B cell (primary cell): ENCODE data around the gene RRM1. TPM values are rescaled to one million over a fixed set of nuclear protein-coding genes. Genes with fewer than 3 reads are reported as not detected.

Experiments
- ATAC-seq: fragments of 200-7000 bp; cut with Tn5 transposase; one replicate; pipeline ENCODE4 v1.10.0; 2021; ENCODE audit warnings: low read depth, mild to moderate bottlenecking, moderate number of reproducible peaks, moderate library complexity
- CTCF ChIA-PET: fragments of 350-600 bp; sonication (Branson Sonifier 250); formaldehyde crosslinking; loops from one replicate; lab custom pipeline; 2021; ENCODE audit warnings: antibody characterized with exemption, inconsistent platforms; lab: Charles Lee
- POLR2A ChIA-PET: fragments of 350-600 bp; sonication (Branson Sonifier 250); formaldehyde crosslinking; loops from one replicate; lab custom pipeline; 2021; ENCODE audit warnings: antibody characterized with exemption; lab: Charles Lee
- DNase-seq: peaks from one replicate; pipeline ENCODE4 v3.0.0; 2013
- H2AFZ ChIP-seq: 2 replicates; pipeline ENCODE4 v1.6.1; 2012; ENCODE audit warnings: mild to moderate bottlenecking, low read depth, low read length; ENCODE audit not compliant: insufficient read depth, poor library complexity, severe bottlenecking
- H3K27ac ChIP-seq, 2 donors: 1 replicate in 1 of 2; 2 replicates in 1 of 2; pipeline ENCODE4 v1.5.1; 2012 to 2013; ENCODE audit warnings: low read length in 2 of 2, mild to moderate bottlenecking in 2 of 2, moderate library complexity in 1 of 2
- H3K27me3 ChIP-seq, 4 experiments: fragments of 200-600 bp in 1 of 4; sonication (generic) in 1 of 4; replicated peaks in 1 of 4; 1 replicate in 2 of 4; 2 replicates in 2 of 4; pipeline versions ENCODE4 v1.6.1 to v1.7.0; 2013 to 2016; ENCODE audit warnings: low read length in 3 of 4, mild to moderate bottlenecking in 2 of 4, mixed read lengths in 1 of 4, moderate library complexity in 1 of 4; ENCODE audit not compliant: insufficient read depth in 4 of 4, control insufficient read depth in 3 of 4; ENCODE audit errors: control extremely low read depth in 1 of 4
- H3K36me3 ChIP-seq, 2 experiments: replicated peaks in 1 of 2; 1 replicate in 1 of 2; 2 replicates in 1 of 2; pipeline versions ENCODE4 v1.6.1 to v1.7.1; 2013; ENCODE audit warnings: low read length in 1 of 2; ENCODE audit not compliant: insufficient read depth in 2 of 2, control insufficient read depth in 1 of 2; ENCODE audit errors: control extremely low read depth in 1 of 2, extremely low read depth in 1 of 2
- H3K4me1 ChIP-seq, 2 donors: fragments of 200-600 bp in 1 of 2; sonication (generic) in 1 of 2; 1 replicate in 1 of 2; 2 replicates in 1 of 2; pipeline versions ENCODE4 v1.5.1 to v1.6.1; 2013 to 2017; ENCODE audit warnings: low read length in 2 of 2; ENCODE audit not compliant: control insufficient read depth in 2 of 2, insufficient read depth in 2 of 2
- H3K4me2 ChIP-seq: replicated peaks from 2 replicates; pipeline ENCODE3; 2012; ENCODE audit warnings: mild to moderate bottlenecking, low read depth, low read length; ENCODE audit not compliant: poor library complexity, severe bottlenecking
- H3K4me3 ChIP-seq, 5 experiments: fragments of 200-600 bp in 1 of 5; sonication (generic) in 1 of 5; 1 replicate in 3 of 5; 2 replicates in 2 of 5; pipeline versions ENCODE4 v1.5.1 to v1.7.0; 2011 to 2016; ENCODE audit warnings: low read length in 4 of 5, mild to moderate bottlenecking in 4 of 5, low read depth in 2 of 5, control low read depth in 1 of 5, moderate library complexity in 1 of 5; ENCODE audit not compliant: insufficient read depth in 1 of 5; ENCODE audit errors: control extremely low read depth in 1 of 5, extremely low read depth in 1 of 5
- H3K79me2 ChIP-seq: fragments of 200-600 bp; sonication (generic); one replicate; pipeline ENCODE4 v1.6.0; 2016; ENCODE audit warnings: low read length; ENCODE audit not compliant: control insufficient read depth, insufficient read depth
- H3K9ac ChIP-seq: fragments of 200-600 bp; sonication (generic); 2 replicates; pipeline ENCODE4 v1.6.1; 2017; ENCODE audit warnings: mild to moderate bottlenecking, low read length, moderate library complexity
- H3K9me3 ChIP-seq, 3 donors: one replicate each; pipeline versions ENCODE4 v1.6.1 to v1.7.1; 2013; ENCODE audit warnings: low read length in 2 of 3; ENCODE audit not compliant: control insufficient read depth in 2 of 3, insufficient read depth in 1 of 3; ENCODE audit errors: control extremely low read depth in 1 of 3
- H4K20me1 ChIP-seq: 2 replicates; pipeline ENCODE4 v1.6.0; 2012; ENCODE audit warnings: mild to moderate bottlenecking, low read length; ENCODE audit not compliant: insufficient read depth, control insufficient read depth, poor library complexity, severe bottlenecking
- H3K27ac Mint-ChIP-seq: one replicate; pipeline ENCODE4 v1.8.0; 2021; ENCODE audit warnings: mixed read lengths
- H3K27me3 Mint-ChIP-seq: one replicate; pipeline ENCODE4 v1.8.0; 2021; ENCODE audit warnings: mixed read lengths
- H3K4me1 Mint-ChIP-seq: one replicate; pipeline ENCODE4 v1.8.0; 2021; ENCODE audit warnings: mixed read lengths
- H3K4me3 Mint-ChIP-seq: one replicate; pipeline ENCODE4 v1.8.0; 2021; ENCODE audit warnings: mixed read lengths
- H3K9me3 Mint-ChIP-seq: one replicate; pipeline ENCODE4 v1.8.0; 2022; ENCODE audit warnings: mixed read lengths; ENCODE audit not compliant: insufficient read depth
- EZH2 ChIP-seq: IDR thresholded peaks from 2 replicates; pipeline ENCODE4 v1.6.1; 2012; ENCODE audit warnings: borderline replicate concordance, low read depth, mild to moderate bottlenecking, moderate library complexity, low read length; ENCODE audit not compliant: insufficient read depth, poor library complexity, severe bottlenecking
- WGBS: methylation state at CpG from one replicate; pipeline ENCODE4 v1.1.5; 2013; ENCODE audit warnings: missing lambda C conversion rate; ENCODE audit not compliant: insufficient coverage; 5-methylcytosine and 5-hydroxymethylcytosine counted together
- intact Hi-C: fragments of 100-400 bp; cut with micrococcal nuclease; formaldehyde crosslinking; loops from one replicate; pipeline ENCODE4 v1.10.0; 2022
- polyA plus RNA-seq: library from polyadenylated mRNA; depleted of rRNA; stranded (reverse); fragments of >200 nt; gene quantifications from 2 replicates; pipeline ENCODE4 v1.2.3, GENCODE V29; 2012
- total RNA-seq, 2 donors: library from RNA; stranded (reverse); fragments of 120-200 nt in 1 of 2; gene quantifications; 1 replicate in 1 of 2; 2 replicates in 1 of 2; pipeline versions ENCODE4 v1.2.3 to v1.2.4, GENCODE V29; 2013 to 2022
- TF ChIP-seq, protein P1 (sequence below): fragments of 200-600 bp; IDR thresholded peaks from one replicate; pipeline ENCODE4 v1.8.0; 2022; ENCODE audit warnings: antibody characterized with exemption, mild to moderate bottlenecking

RRM1 gene
- total and polyA plus RNA-seq, 2 donors (not counting 1 experiment from before 2014, with no cell fraction given), result 6.0 to 24.5 TPM

DNA sequence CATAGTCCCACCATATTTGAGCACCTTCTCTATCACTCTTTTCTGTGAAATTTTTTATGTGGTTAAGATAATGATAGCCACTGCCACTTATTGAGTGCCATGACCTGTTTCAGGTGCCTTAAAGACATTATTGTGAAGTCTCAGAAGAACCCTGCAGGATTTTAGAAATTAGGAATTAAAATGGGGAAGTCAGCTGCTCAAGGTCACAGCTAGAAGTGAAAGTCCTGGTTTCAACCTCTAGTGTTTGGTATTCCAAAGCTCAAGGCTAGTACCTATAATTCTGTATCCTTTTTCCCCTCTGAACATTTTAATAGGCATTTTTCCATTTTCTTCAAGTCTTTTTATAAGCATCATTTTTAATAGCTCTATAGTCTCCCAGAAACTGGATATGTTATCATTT is 9.0 kb upstream of the RRM1 start:
- no peaks in the 10 kb centered on the region for H3K9me3 Mint-ChIP-seq
- TF ChIP-seq, protein P1, sequence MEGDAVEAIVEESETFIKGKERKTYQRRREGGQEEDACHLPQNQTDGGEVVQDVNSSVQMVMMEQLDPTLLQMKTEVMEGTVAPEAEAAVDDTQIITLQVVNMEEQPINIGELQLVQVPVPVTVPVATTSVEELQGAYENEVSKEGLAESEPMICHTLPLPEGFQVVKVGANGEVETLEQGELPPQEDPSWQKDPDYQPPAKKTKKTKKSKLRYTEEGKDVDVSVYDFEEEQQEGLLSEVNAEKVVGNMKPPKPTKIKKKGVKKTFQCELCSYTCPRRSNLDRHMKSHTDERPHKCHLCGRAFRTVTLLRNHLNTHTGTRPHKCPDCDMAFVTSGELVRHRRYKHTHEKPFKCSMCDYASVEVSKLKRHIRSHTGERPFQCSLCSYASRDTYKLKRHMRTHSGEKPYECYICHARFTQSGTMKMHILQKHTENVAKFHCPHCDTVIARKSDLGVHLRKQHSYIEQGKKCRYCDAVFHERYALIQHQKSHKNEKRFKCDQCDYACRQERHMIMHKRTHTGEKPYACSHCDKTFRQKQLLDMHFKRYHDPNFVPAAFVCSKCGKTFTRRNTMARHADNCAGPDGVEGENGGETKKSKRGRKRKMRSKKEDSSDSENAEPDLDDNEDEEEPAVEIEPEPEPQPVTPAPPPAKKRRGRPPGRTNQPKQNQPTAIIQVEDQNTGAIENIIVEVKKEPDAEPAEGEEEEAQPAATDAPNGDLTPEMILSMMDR, result no peak
- TF ChIP-seq EZH2, result no peak
- no peaks in the 10 kb centered on the region for H3K79me2 ChIP-seq
- ATAC-seq, result no peak
- H4K20me1 ChIP-seq, result no peaks in the 10 kb centered on the region
- intact Hi-C loops, result no loop called here
- peaks cover 0 to 9% of the 10 kb centered on the region in 2 donors for H3K4me1 ChIP-seq
- CTCF ChIA-PET, result interaction anchor here (0.7 to 3.1 kb wide), 4 partner anchors 13 to 266 kb away, joined by 3 to 23 read pairs (median 3); no protein-coding TSS in a partner anchor
- H3K27ac Mint-ChIP-seq, result no peak overlapping the region
- no peaks in the 10 kb centered on the region for H3K9me3 ChIP-seq
- no peaks in the 10 kb centered on the region for H3K27me3 Mint-ChIP-seq
- H3K9ac ChIP-seq, result no peak overlapping the region
- peaks cover 7% of the 10 kb centered on the region for H3K4me1 Mint-ChIP-seq
- H2AFZ ChIP-seq, result no peak overlapping the region
- no peak overlapping the region for H3K4me2 ChIP-seq
- no peaks in the 10 kb centered on the region for H3K27me3 ChIP-seq
- POLR2A ChIA-PET, result interaction anchor here (0.6 kb wide), 1 partner anchor 243 kb away, joined by 5 read pairs; no protein-coding TSS in a partner anchor
- peaks cover 24 to 82% of the 10 kb centered on the region in 2 experiments for H3K36me3 ChIP-seq
- no peak for DNase-seq
- H3K4me3 ChIP-seq, result no peak overlapping the region
- no peak overlapping the region for H3K27ac ChIP-seq
- no peak overlapping the region for H3K4me3 Mint-ChIP-seq

DNA sequence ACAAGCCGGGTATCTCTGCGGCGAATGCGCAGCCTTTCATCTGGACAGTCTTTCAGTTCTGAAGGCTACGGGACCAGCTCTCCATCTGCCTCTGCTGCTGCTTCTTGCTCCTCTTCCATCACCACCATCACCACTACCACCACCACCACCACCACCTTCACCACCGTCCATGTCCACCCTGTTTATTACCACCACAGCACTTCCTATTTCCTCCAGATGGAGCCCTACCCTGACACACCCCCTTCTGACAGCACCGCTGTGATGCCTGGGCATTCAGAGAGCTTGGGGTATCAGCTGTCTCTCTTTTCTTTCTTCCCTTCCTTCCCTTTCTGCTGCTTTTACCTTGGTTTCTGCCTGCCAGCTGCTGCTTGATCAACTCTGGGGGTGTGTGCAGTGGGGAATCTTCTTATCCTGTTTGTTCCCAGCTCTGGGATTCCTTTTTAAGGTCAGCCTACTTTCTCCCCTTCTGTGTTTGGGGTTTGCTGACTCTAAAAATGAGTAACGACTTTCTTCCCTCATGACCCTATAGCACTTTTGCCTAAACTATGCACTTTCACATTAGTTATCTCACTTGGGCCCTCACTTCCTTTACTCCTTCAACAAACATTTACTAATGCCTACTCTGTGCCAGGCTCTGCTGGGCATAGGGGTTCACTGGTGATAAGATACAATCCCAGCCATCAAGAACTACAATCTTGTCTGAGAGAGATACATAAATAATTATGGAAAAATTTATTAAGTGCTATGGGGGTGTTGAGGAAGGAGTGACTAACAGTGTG is 7.8 kb upstream of the RRM1 start:
- Histone ChIP-seq H3K4me1 (peaks cover 0 to 10% of the 10 kb centered on the region in 2 donors), H3K27me3 (no peaks in the 10 kb centered on the region), H3K27ac (no peak overlapping the region), H2AFZ (no peak overlapping the region), H3K9ac (no peak overlapping the region), H4K20me1 (no peaks in the 10 kb centered on the region), H3K4me2 (no peak overlapping the region), H3K4me3 (no peak overlapping the region), H3K9me3 (no peaks in the 10 kb centered on the region), H3K36me3 (peaks cover 18 to 80% of the 10 kb centered on the region in 2 experiments), H3K79me2 (no peaks in the 10 kb centered on the region)
- DNase-seq (no peak), ATAC-seq (no peak)
- 86% methylated on average over 7 of the region's 8 CpGs for WGBS
- Mint-ChIP-seq H3K27ac (no peak overlapping the region), H3K4me1 (peaks cover 7% of the 10 kb centered on the region), H3K27me3 (no peaks in the 10 kb centered on the region), H3K9me3 (no peaks in the 10 kb centered on the region), H3K4me3 (no peak overlapping the region)
- intact Hi-C loops, result no loop called here
- TF ChIP-seq, protein P1, result no peak
- no peak for TF ChIP-seq EZH2
- ChIA-PET POLR2A (interaction anchor here (0.6 kb wide), 1 partner anchor 175 kb away, joined by 7 read pairs; no protein-coding TSS in a partner anchor), CTCF (interaction anchor here (1.6 to 3.1 kb wide), 3 partner anchors 14 to 245 kb away, joined by 4 to 23 read pairs (median 6); partner anchors contain the start of gene STIM1)
